ENCODE results near the gene TRIM24.
A peak's percentile ranks its signal among the peaks of the same experiment; 100 is the strongest.

TRIM24 gene

DNA sequence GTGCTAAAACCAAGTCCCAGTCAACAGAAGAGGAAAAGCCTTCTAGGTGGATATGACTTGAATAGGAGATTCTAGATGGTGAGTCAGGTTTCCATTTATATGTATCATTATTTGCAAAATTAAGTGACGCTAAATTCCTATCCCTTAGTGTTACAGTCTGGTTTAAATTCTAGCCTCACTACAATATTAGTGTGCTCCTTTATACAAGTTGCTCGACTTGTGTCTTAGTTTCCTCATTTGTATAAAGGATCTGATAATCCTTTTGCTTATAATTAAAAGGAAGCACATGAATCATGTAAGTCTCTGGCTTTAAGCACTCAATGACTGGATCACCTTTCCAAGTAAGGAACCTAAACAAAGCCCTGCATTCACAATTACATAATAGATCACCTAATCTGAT is 135.4 kb downstream of the TRIM24 start:
- DNase-seq: no peak
- intact Hi-C loops (cut with DNase I): no loop called here

- intact Hi-C loops (cut with DNase I): no loop called here
These were observed 142.4 kb downstream of the TRIM24 start for GRCh38 chr7:138602451-138602850.

DNA sequence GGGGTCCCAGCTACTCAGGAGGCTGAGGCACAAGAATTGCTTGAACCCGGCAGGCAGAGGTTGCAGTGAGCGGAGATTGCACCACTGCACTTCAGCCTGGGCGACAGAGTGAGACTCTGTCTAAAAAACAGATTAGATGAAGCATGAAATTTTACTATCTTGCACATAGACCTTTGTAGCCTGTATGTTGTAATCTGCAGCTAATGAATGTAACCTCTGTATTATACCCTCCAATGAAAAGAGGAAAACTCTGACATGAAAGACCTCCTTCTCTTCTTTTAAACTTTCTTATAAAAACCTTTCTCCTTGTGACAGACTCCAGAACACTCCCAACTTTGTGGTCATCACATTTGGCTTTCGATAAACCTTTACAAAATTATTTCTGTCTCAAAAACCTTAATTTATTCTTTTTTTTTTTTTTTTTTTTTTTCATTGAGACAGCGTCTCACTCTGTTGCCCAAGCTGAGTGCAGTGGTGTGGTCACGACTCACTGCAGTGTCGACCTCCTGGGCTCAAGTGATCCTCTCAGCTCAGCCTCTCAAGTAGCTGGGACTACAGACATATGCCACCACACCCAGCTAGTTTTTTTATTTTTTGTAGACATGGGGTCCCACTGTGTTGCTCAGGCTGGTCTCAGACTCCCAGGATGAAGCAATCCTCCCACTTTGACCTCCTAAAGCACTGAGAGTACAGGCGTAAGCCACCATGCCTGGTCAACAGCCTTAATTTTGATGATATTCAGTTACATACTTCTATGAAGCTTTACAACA is 143.7 kb downstream of the TRIM24 start:
- no peak for DNase-seq
- intact Hi-C loops (cut with DNase I): no loop called here

More at GRCh38 chr7:138602451-138602850, 142.4 kb downstream of the TRIM24 start:
- no peak for DNase-seq

- intact Hi-C loops (cut with DNase I): no loop called here
These were observed 146.2 kb downstream of the TRIM24 start for GRCh38 chr7:138606236-138606635.

DNA sequence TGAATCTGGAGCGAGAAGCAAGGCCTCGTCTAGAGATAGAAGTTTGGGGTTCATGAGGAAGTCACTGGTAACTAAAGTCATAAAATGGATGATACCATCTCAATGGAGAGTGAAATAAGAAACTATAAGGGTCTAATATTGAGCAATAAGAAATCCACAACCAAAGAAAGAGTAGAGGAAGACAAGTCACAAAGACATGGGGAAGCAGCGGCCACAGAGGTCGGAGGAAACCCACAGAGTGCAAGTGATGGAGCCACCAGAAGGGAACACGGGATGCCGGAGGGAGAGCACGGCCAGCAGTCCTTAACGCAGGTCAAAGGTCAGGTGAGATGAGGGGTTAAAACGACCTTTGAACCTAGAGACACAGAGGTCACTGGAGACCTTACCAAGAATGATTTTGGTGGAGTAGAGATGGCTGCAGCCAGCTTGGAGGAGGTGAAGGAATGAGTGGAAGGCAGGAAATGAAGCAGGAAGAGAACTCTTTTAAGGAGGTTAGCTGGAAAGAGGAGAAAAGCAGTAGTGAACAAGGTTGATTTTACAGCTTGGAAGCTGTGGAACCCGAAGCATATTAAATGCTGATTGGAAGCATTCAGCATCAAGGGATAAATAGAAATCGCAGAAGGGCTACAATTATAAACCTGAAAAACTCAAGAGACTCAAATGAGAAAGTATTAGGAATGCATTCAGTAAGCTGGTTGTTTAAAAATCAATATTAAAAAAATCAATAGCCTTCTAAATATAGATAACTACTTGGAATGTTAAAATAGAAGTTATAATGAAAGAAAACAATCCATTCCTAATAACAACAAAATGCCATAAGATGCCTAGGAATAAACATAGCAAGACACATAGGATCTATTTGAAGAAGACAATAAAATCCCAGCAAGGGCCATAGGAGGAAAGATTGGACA is 147.4 kb downstream of the TRIM24 start:
- intact Hi-C loops (cut with DNase I): no loop called here
- DNase-seq: no peak

More at GRCh38 chr7:138606236-138606635, 146.2 kb downstream of the TRIM24 start:
- no peak for DNase-seq

DNA sequence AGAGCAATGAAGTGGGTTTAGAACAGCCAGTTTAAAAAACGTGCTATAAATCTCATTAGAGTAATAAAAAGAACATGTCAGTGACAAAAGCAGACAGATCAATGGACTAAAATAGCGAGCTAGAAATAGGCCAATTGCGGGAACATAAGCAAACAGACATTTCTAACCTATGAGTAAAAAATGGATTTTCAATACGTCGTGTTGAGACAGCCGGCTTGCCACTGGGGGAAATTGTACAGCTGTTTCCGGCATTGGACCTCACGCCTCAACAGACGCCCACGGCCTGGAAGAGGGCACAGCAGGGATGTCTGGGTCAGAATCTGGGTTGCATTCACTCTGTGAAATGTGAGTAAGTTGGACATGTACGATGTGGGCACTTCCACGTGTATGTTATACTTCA is 148.2 kb downstream of the TRIM24 start:
- no peak for DNase-seq
- intact Hi-C loops (cut with DNase I): no loop called here

- no peak for DNase-seq
- intact Hi-C loops (cut with DNase I): no loop called here
These were observed 150.7 kb downstream of the TRIM24 start for GRCh38 chr7:138610671-138611170.

- DNase-seq: no peak
- intact Hi-C loops (cut with DNase I): no loop called here
These were observed 153.6 kb downstream of the TRIM24 start for GRCh38 chr7:138613630-138614029.

DNA sequence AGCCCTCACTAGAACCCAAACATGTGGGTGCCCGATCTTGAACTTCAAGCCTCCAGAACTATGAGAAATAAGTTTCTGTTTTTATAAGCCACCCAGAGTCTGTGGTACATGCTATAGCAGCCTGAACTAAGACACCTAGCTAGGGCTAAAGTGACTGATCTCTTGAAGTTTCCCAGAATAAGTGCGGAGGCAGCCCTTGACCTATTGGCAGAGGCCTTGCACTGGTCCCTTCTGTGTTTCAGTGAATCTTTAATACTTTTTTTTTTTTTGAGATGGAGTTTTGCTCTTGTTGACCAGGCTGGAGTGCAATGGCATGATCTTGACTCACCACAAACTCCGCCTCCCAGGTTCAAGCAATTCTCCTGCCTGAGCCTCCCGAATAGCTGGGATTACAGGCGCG is 156.0 kb downstream of the TRIM24 start:
- intact Hi-C loops (cut with DNase I): no loop called here
- no peak for DNase-seq

- intact Hi-C loops (cut with DNase I): no loop called here
- no peak for DNase-seq
These were observed 158.4 kb downstream of the TRIM24 start for GRCh38 chr7:138618506-138618905.

- intact Hi-C loops (cut with DNase I): no loop called here
- no peak for DNase-seq
These were observed 158.9 kb downstream of the TRIM24 start for GRCh38 chr7:138618933-138619332.

DNA sequence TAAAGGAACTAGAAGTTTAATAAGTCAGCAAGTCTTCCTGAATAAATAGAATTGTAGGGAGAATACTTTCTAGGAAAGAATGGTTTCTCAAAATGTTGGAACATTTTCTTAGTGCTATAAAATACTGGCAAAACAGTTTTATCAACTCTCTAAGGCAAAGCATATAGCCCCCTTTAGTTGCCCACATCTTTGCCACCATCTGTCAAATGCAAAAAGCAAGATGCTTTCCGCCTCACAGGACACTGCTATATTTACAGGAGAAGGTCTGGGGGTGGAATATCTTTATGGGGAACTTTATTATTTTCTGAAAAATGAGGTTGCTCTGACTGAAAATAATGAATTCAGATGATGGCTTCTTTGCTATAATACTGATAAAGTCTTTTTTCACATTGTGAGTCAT is 162.8 kb downstream of the TRIM24 start:
- no peak for DNase-seq
- intact Hi-C loops (cut with DNase I): no loop called here

DNA sequence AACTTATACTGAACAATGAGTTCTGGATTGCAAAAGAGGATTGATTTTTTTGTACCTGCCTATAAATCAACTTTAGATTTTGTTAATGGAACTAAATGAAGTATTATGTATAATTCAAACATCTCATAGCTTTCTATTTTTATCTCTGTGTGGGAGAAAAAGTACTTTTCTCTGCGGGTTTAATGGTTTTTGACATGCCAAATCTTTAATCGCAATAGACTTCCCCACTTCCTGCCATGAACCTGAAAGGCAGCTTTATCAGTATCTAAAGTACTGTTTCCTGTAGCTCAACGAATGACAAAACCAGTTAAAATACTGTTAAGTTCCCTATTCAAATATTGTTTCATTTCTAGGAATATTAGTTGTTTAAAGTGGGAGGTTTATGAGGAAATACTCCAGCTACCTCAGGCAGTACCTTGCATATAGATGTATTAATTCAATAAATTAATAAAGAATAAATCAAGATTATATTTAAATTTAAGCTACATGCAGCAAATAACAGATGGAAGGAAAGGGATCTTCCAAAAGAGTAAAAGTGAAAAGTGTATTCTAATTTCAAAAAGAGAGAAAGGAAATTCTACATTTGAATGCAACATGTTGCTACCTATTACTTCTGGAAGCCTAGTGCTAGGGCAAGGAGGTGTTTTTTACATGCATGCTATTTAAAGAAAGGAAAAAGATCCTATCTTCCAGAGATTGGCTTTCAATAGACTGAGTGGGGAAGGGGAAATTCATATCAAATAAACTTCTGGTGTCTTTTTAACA is 165.2 kb downstream of the TRIM24 start:
- DNase-seq: peak in 1 of 42 donors; percentile 32
- intact Hi-C loops (cut with DNase I): no loop called here

- intact Hi-C loops (cut with DNase I): no loop called here
- DNase-seq: no peak
These were observed 165.8 kb downstream of the TRIM24 start for GRCh38 chr7:138625849-138626230.

- intact Hi-C loops (cut with DNase I): no loop called here
- DNase-seq: no peak
These were observed 166.8 kb downstream of the TRIM24 start for GRCh38 chr7:138626846-138627245.

- intact Hi-C loops (cut with DNase I): no loop called here
- DNase-seq: no peak
These were observed 167.3 kb downstream of the TRIM24 start for GRCh38 chr7:138627361-138627760.

- peak; percentile 22 to 85 (median 63) for DNase-seq
- intact Hi-C loops (cut with DNase I): no loop called here
These were observed 170.1 kb downstream of the TRIM24 start for GRCh38 chr7:138630059-138630610.

DNA sequence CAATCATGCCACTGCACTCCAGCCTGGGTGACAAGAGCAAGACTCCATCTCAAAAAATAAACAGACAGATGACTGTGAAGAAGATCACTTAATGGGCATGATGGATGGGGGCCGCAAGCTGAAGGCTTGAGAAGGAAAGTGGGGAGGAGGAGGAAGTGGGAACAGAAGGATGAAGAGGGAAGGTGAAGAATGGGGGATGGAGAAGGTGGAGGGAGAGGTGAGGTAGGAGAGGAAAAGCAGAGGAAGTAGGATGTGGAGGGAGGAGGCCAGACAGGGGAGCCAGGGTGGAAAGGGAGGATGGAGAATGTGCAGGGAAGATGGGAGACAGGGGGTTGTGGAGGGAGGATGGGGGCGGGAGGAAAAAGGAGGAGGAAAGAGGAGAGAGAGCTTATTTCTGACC is 172.3 kb downstream of the TRIM24 start:
- intact Hi-C loops (cut with DNase I): no loop called here
- DNase-seq: peak in 3 of 42 donors; percentile 14 to 54 (median 20)

Measured in head of caudate nucleus (tissue), 42 donors.